Measurements from ENCODE around the gene S100A4. TPM values are rescaled to one million over a fixed set of nuclear protein-coding genes. Genes with fewer than 3 reads are reported as not detected.

S100A4 gene
- 37.4 TPM for total RNA-seq

DNA sequence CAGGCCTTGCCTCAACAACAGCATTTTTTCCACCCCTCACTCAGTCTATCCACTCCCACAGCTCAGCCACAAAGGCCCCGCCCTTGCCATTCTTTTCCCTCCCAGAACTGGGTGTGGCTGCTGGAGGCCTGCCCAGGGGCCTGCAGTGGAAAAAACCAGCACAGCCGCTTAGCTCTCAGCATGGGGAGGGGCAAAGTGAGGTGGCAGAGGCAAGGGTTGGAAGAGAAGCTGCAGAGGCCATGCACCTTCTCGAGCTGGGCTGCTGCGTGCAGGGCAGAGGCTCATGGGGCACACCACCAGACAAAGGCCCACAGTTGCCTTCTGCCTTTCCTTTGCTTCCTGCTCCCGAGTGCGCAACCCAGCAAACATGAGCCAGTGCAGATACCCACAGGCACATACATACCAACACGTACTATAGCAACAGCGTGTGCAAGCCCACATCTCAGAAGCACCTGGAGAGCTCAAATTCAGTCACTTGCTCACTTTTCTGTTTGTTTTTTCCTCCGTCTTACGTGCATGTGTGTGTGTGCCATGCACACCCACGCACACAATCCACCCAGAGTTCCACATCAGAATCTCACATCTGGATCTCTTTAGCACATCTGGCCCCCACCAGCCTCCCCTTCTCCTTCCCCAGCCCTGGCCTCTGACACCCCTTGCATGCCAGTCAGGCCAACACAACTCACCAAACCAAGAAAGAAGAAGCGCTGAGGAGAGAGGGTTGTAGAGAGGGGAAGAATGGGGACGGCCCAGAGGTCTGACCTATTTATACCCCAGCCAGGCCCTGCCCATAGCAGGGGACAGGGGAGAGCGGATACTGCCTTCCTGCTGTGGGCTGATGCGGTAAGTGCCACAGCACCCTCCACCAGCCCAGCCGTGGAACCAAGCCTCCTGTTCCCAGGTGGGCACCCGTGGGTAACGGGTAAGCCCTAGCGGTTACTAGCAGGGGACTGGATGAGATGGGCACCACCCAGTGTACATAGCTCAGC, at the start of gene S100A4:
S100A4 (minus strand) TSS at position 740 of the 989 bp plus-strand sequence. CDS start 1,012 bp downstream, outside the sequence.

GRCh38 chr1:153565529-153566374, 20.1 kb upstream of the S100A4 start, which contains the start of gene S100A2:
Gene S100A2 (minus strand): TSS chr1:153565844. CDS start chr1:153563877, 1,967 bp downstream.

DNA sequence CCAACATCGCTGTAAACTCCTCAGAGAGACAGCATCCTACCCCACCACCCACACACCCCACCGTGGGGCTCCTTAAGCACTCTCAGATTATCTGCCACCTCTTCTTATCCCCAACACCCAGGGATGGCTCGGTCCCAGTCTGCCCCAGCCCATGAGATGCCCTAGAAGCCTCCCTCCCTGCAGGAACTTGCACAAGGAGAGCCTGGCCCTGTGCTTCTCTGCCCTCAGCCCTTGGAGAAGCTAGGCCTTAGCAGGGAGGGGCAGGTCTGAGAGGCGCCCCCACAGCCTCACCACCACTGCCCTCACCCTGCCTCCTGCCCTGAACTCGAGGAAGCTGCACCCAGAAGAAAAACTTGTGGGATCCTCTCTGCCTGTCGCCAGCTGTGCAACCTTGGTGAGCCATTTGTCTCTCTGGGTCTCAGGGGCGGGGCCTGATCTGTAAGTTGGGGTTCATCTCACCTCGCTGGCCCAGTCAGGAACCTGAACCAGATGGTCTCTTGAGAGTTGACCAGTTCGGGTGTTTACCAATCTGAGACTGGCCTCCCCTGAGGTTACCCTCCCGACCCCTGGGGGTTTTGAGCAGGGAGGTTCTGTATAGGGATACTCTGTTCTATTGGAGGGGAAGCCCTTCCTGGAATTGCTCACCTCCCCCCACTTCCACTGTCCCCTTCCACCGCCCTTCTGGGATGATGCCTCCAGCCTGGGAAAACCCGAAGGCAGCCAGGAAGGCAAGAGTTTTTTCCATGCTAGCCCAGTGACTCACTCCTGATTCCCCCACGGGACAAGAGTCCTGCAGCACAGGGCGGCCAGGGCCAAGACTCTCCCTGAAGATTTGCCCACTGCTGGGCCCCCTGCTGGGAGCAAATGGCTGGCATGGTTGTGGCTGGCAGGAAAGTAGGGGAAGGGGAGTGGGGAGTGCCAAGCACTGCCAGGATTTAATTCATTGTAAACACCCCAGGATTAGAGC, 3.4 kb upstream of the S100A4 start, which contains the start of gene S100A3:
S100A3 (minus strand) TSS at position 537 of the 967 bp plus-strand sequence. CDS start 773 bp downstream, outside the sequence.

GRCh38 chr1:153540394-153541361, 4.9 kb downstream of the S100A4 start, which contains the start of gene S100A5:
Gene S100A5 (minus strand): TSS chr1:153540934. CDS start chr1:153540191, 743 bp downstream.

DNA sequence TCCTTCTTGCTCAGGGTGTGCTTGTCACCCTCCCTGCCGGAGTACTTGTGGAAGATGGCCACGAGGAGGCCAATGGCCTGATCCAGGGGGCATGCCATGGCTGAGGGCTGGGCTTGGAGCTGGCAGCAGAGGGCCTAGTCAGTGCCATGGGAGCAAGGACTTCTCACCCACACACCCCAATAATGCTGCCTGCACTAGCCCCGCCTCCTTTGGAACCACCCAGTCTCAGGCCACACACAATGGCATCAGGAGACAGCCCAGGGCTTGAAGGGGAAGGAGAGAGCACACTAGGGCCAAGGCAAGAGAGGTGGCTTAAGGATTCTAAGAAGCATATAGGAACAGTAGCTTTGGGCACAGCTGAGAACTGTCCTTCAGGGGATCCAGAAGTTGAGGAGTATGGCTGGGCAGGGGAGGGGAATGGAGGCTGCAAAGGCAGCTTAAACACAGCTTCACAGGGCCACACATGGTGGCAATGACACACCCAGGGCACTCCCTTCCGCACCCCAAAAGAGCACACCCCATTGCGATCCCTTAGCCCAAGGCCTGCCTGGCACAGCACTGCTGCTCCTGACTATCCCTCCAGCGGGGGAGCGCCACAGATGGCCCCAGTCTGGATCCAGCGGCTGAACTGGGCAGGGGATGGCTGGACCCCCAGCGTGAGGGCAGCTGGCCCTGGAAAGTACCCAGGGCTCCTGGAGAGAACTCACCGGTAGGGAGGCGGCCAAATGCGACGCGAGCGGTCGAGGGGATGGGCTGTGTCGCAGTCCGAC, 10.2 kb downstream of the S100A4 start, which contains the start of gene S100A6:
S100A6 (minus strand) TSS at position 750 of the 770 bp plus-strand sequence; CDS start at position 98, 652 bp downstream.

Other genes with a start within 250 kb of the S100A4 start
- not detected for gene PGLYRP3, start 232.9 kb downstream of the S100A4 start, total RNA-seq
- not detected for gene PGLYRP4, start 197.0 kb downstream of the S100A4 start, total RNA-seq
- 258 TPM for gene S100A9, start 188.0 kb downstream of the S100A4 start, total RNA-seq
- gene S100A12, start 170.2 kb downstream of the S100A4 start, total RNA-seq, result 32.5 TPM
- 89.2 TPM for gene S100A8, start 154.7 kb downstream of the S100A4 start, total RNA-seq
- gene S100A7A, start 129.3 kb downstream of the S100A4 start, total RNA-seq, result not detected
- gene S100A7, start 85.2 kb downstream of the S100A4 start, total RNA-seq, result not detected
- gene S100A6, start 9.8 kb downstream of the S100A4 start, total RNA-seq, result 221 TPM
- gene S100A5, start 4.9 kb downstream of the S100A4 start, total RNA-seq, result 0.82 TPM
- gene S100A3, start 3.5 kb upstream of the S100A4 start, total RNA-seq, result not detected
- gene S100A2, start 20.0 kb upstream of the S100A4 start, total RNA-seq, result 5.3 TPM
- 78.6 TPM for gene S100A16, start 67.3 kb upstream of the S100A4 start, total RNA-seq
- gene S100A14, start 70.5 kb upstream of the S100A4 start, total RNA-seq, result 5.7 TPM
- gene S100A13, start 81.7 kb upstream of the S100A4 start, total RNA-seq, result 71.6 TPM
- 5.3 TPM for gene S100A1, start 82.6 kb upstream of the S100A4 start, total RNA-seq
- 81.1 TPM for gene CHTOP, start 88.3 kb upstream of the S100A4 start, total RNA-seq
- gene SNAPIN, start 112.9 kb upstream of the S100A4 start, total RNA-seq, result 39.3 TPM
- 133 TPM for gene ILF2, start 125.2 kb upstream of the S100A4 start, total RNA-seq
- gene NPR1, start 132.9 kb upstream of the S100A4 start, total RNA-seq, result 61.4 TPM
- gene INTS3, start 182.2 kb upstream of the S100A4 start, total RNA-seq, result 67.8 TPM
- gene SLC27A3, start 229.6 kb upstream of the S100A4 start, total RNA-seq, result 30.2 TPM

Measured in metanephros (tissue), 1 donor.